K562 (cell line): ENCODE measurements around the gene ATP6V1F. TPM values are rescaled to one million over a fixed set of nuclear protein-coding genes. Genes with fewer than 3 reads are reported as not detected.
A peak's percentile ranks its signal among the peaks of the same experiment; 100 is the strongest.

Experiments used
- ARID3B ChIP-seq: fragments of 250-450 bp; sonication (Bioruptor Pico); IDR thresholded peaks from 2 replicates; pipeline ENCODE4 v1.4.0; 2020; ENCODE audit warnings: borderline replicate concordance
- CBX3 ChIP-seq, 2 experiments: IDR thresholded peaks; 1 replicate in 1 of 2; 2 replicates in 1 of 2; pipeline ENCODE4 v1.6.1; 2012; ENCODE audit warnings: inconsistent platforms in 2 of 2, low read length in 2 of 2, borderline replicate concordance in 1 of 2, control low read depth in 1 of 2
- CHD2 ChIP-seq: IDR thresholded peaks from 2 replicates; pipeline ENCODE4 v1.6.1; 2011; ENCODE audit warnings: low read depth, low read length
- EHMT2 ChIP-seq: fragments of 450-650 bp; IDR thresholded peaks from 2 replicates; pipeline ENCODE4 v1.6.1; 2018; ENCODE audit warnings: antibody characterized with exemption
- ETS2 ChIP-seq: IDR thresholded peaks from 2 replicates; pipeline ENCODE4 v1.6.1; 2016; ENCODE audit warnings: borderline replicate concordance, missing genetic modification characterization, mild to moderate bottlenecking, moderate library complexity, missing compliant biosample characterization; ENCODE audit not compliant: poor library complexity, severe bottlenecking
- GATAD2B ChIP-seq: fragments of 450-650 bp; IDR thresholded peaks from 2 replicates; pipeline ENCODE4 v1.6.1; 2017; ENCODE audit warnings: mild to moderate bottlenecking, borderline replicate concordance
- HBP1 ChIP-seq: fragments of 450-650 bp; formaldehyde crosslinking; IDR thresholded peaks from 2 replicates; pipeline ENCODE4 v1.4.0; 2022; ENCODE audit warnings: missing genetic modification characterization
- HIVEP1 ChIP-seq: fragments of 250-450 bp; sonication (Bioruptor Pico); IDR thresholded peaks from 2 replicates; pipeline ENCODE4 v1.4.0; 2020; ENCODE audit warnings: mild to moderate bottlenecking
- HNRNPUL1 ChIP-seq: fragments of 200-400 bp; formaldehyde crosslinking; IDR thresholded peaks from 2 replicates; pipeline ENCODE4 v1.6.1; 2017; ENCODE audit warnings: low read length
- JUNB ChIP-seq: fragments of 450-650 bp; formaldehyde crosslinking; conservative IDR thresholded peaks from 2 replicates; pipeline ENCODE4 v1.4.0; 2020; ENCODE audit warnings: mild to moderate bottlenecking
- MAFG ChIP-seq: fragments of 450-650 bp; conservative IDR thresholded peaks from 2 replicates; pipeline ENCODE4 v1.6.1; 2016; ENCODE audit warnings: missing genetic modification characterization, missing compliant biosample characterization
- PRMT5 ChIP-seq: sonication (generic); formaldehyde crosslinking; IDR thresholded peaks from 2 replicates; pipeline ENCODE4 v1.5.0; 2020; ENCODE audit warnings: missing genetic modification reagents
- PTTG1 ChIP-seq: fragments of 450-650 bp; IDR thresholded peaks from 2 replicates; pipeline ENCODE4 v1.6.1; 2016; ENCODE audit warnings: low read depth, mild to moderate bottlenecking, missing genetic modification characterization, missing compliant biosample characterization
- SOX6 ChIP-seq: fragments of 450-650 bp; IDR thresholded peaks from 2 replicates; pipeline ENCODE4 v1.6.1; 2014; ENCODE audit warnings: mild to moderate bottlenecking
- ZBTB2 ChIP-seq: fragments of 450-650 bp; IDR thresholded peaks from 2 replicates; pipeline ENCODE4 v1.6.1; 2016; ENCODE audit warnings: antibody characterized with exemption
- ZNF165 ChIP-seq: fragments of 250-450 bp; sonication (Bioruptor Pico); IDR thresholded peaks from 2 replicates; pipeline ENCODE4 v1.4.0; 2020; ENCODE audit warnings: borderline replicate concordance
- ZNF175 ChIP-seq: fragments of 200-800 bp; sonication (Bioruptor generic); IDR thresholded peaks from 2 replicates; pipeline ENCODE4 v1.6.1; 2016; ENCODE audit warnings: low read depth, mild to moderate bottlenecking, missing genetic modification characterization, missing compliant biosample characterization
- ZNF3 ChIP-seq: fragments of 250-450 bp; sonication (Bioruptor Pico); IDR thresholded peaks from 2 replicates; pipeline ENCODE4 v1.5.0; 2021; ENCODE audit warnings: mild to moderate bottlenecking, moderate library complexity
- ZNF445 ChIP-seq: fragments of 250-450 bp; sonication (Bioruptor Pico); IDR thresholded peaks from 2 replicates; pipeline ENCODE4 v1.4.0; 2020; ENCODE audit warnings: low read depth, mild to moderate bottlenecking, moderate library complexity
- ZNF511 ChIP-seq: sonication (generic); formaldehyde crosslinking; IDR thresholded peaks from 2 replicates; pipeline ENCODE4 v1.8.0; 2022; ENCODE audit warnings: mild to moderate bottlenecking, missing genetic modification reagents
- ZNF583 ChIP-seq: fragments of 250-450 bp; sonication (Bioruptor Pico); IDR thresholded peaks from 2 replicates; pipeline ENCODE4 v1.4.0; 2020
- ZNF668 ChIP-seq: fragments of 250-450 bp; sonication (Bioruptor Pico); IDR thresholded peaks from 2 replicates; pipeline ENCODE4 v1.8.0; 2022; ENCODE audit warnings: mild to moderate bottlenecking, inconsistent platforms
- polyA plus RNA-seq, 8 experiments: library from polyadenylated mRNA; depleted of rRNA in 4 of 8; stranded (reverse) in 5 of 8; unstranded in 3 of 8; fragments of >200 nt; fragmentation: Nextera tagmentation in 2 of 8; fragmentation: Illumina TruSeq in 1 of 8; extraction: Ambion mirVana in 2 of 8; extraction: Trizol in 1 of 8; gene quantifications; 2 replicates each; pipeline versions ENCODE4 v1.2.1 to v1.2.3, GENCODE V29; 2011 to 2014; ENCODE audit warnings: inconsistent platforms in 1 of 8, missing spikeins in 1 of 8
- total RNA-seq, 7 experiments: library from RNA; depleted of rRNA in 6 of 7; stranded (reverse); fragments of >200 nt in 6 of 7; fragmentation: Illumina TruSeq in 2 of 7; extraction: Trizol in 2 of 7; gene quantifications; 2 replicates each; pipeline versions ENCODE4 v1.2.1 to v1.2.3, GENCODE V29; 2011 to 2021; ENCODE audit warnings: low replicate concordance in 1 of 7

The ATP6V1F gene
- total and polyA plus RNA-seq, 9 of the 15 experiments (the other 6 are each of a cell fraction or from before 2014, with no cell fraction given), result 206 to 1,123 (median 542) TPM

- TF ChIP-seq ZNF175 (CRISPR knock-in tag) (peak; percentile 87), GATAD2B (no peak), HNRNPUL1 (no peak), ZNF511 (no peak), EHMT2 (no peak), HIVEP1 (no peak), CHD2 (no peak), ARID3B (no peak), ZNF165 (CRISPR knock-in tag) (no peak), ZNF3 (CRISPR knock-in tag) (no peak), ZNF583 (CRISPR knock-in tag) (no peak), CBX3 (IDR thresholded peaks at IDR 0.05; ENCODE audit: borderline replicate concordance in 1 of 2, low read length in 2 of 2) (no peak), PTTG1 (tag) (no peak), JUNB (CRISPR knock-in tag) (no peak), SOX6 (no peak), MAFG (tag) (no peak), ZNF668 (CRISPR knock-in tag) (no peak), ZNF445 (no peak), PRMT5 (CRISPR knock-in tag) (no peak), HBP1 (CRISPR knock-in tag) (peak; percentile 39; the same call in 1 of the 2 replicates), ETS2 (tag) (no peak), ZBTB2 (no peak; the same call in 1 of the 2 replicates)
These were observed 40.3 kb downstream of the ATP6V1F start (continued) for GRCh38 chr7:128902761-128903585.
